GM18498 (cell line): ENCODE data around the gene TRIM3.

Experiments used
- ATAC-seq: cut with Tn5 transposase; IDR thresholded peaks from one replicate; pipeline ENCODE4 v1.9.1; 2021; ENCODE audit warnings: mild to moderate bottlenecking, moderate library complexity; ENCODE audit not compliant: unreplicated experiment

Gene TRIM3

DNA sequence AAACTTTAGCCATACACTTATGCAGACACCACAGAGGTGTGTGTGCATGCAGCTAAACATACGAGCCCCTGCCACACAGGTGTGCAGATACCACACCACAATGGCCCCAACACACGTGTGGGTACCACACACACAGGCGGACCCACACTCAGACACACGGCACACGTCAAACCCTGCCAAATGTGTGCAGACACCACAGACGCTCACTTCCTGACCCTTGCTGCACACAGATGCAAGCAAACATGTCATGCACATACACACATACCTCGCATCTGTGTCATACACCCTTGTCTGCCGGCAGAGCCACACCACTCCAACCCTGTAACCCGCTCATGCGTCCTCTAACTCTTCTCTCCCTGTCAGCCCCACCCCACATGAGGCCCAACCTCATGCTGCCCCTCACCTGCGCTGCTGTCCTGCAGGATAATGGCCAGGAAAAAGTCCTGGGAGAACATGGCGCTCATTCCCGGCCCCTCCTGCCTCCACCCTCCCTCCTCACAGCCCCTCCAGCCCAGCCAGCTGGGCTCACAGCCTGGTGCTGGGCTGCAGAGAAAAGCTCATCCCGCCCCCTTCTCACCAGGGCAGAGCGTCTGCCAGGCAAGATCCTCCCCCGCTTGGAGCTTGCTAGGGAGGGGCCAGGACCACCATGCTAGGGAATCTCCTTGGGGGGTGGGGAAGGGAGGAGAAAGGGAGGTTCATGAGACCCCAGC, 69.2 kb downstream of the TRIM3 start:
- ATAC-seq: no peak

DNA sequence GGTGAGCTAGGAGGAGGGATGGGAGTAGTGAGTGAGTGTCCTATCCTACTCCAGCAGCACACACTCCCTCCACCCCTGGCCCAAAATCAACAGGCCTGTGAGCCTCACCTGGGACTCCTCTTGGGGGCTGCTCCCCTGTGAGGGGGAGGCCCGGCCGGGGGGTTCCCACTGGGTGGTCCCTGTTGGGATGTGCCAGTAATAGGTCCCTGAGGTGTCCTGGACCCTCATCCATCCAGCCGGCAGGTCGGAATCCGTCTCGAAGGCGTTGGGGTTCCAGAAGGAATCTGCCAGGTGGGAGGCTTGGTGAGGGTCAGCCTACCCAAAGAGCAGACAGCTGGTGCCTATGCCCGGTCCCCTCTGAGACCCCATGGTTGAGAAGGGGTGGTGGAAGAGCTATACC, 70.2 kb downstream of the TRIM3 start:
- ATAC-seq: no peak

DNA sequence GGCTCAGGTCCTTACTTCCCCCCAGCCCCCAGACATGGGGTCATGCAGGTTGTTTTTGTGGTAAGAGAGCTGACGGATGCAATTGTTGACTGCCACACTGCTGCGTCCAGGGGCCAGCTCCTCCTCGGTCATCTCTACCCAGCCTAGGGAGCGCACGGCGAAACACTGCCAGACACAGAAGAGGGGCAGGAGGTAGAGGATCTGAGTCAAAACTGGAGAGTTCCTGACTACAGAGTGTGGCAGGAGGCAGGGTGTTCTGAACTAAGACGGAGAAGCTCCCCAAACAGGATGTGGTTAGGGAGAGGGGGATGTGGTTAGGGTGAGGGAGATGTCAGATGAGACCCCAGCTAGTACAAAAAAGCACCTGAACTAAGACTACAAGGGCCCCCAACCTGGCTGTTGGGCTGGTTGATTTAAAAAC, 71.2 kb downstream of the TRIM3 start:
- ATAC-seq: peak; percentile 87

DNA sequence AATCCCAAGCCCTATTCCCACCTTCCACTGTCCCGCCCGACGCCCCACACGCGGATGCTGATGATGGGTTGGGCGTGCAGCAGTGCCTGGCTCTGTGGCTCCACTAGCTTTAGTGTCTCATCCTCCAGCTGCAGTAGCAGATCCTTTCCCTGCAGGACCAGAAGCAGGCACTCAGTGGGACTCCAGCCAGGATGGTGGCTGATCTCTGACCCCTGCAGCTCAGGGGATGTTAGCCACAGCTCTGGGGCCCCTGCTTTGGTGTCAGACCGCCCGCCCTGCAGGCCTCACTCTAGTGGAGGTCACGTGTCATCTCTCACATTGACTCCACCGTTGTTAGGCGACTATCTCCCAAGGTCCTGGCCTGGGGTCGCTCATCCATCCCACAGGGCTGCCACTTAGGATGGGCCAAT, 71.7 kb downstream of the TRIM3 start:
- peak; percentile 46 for ATAC-seq

DNA sequence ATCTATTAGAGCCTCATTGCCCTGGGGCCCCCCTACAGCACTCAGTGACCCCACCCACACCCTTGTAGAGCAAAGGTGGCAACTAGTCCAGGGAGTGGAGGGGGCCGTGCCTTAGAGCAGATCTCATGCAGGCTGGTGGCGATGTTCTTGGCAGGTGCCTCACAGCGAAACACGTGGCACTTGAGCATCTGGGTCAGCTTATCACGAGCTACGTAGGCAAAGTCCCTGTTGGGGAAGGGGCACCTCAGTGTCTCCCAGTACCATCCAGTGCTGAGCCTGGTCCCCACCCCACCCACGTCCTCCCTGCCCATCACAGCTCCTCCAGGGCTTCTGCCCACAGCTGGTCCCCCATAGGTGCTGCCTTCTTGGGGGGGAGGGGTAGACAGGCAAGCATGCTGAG, 72.3 kb downstream of the TRIM3 start:
- ATAC-seq: no peak

DNA sequence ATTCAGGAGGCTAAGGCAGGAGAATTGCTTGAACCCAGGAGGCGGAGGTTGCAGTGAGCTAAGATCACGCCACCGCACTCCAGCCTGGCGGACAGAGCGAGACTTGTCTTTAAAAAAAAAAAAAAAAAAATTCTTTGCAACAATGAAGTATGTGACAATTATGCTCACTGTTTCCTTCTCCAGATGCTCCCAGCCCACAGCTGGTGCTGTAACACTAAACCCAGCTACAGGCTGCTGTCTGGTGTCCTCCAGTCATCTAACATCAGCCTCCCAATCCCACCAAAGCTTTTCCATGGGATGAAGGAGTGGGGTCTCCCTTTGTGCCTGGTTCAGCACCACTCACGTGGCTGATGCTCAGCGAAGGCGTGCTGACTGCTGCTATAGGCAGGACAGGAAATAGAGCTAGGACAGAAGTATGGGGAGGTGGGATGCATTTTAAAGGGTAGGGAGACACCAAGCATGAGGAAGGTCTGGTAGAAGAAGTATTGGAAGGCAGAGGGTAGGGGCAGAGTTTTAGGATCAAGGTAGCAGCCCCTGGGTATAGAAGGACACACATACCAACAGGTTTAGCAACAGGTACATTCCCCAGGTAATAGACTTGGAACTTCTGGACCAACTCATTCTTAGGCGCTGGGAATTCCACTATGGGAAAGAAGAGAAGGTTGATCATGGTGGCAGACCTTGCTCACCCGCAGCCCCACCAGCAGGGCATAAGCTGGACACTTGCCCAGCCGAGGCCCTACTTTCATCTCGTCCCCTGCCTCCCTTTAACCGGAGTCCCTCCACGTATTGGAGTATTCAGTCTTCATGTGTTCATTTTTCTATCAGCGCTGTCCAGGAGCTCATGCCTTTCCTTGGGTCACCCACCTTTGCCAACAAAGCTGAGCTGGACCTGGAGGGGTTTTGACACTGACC, 73.1 kb downstream of the TRIM3 start:
- ATAC-seq: no peak
